Measurements from ENCODE around the gene RDH5.

Gene RDH5

DNA sequence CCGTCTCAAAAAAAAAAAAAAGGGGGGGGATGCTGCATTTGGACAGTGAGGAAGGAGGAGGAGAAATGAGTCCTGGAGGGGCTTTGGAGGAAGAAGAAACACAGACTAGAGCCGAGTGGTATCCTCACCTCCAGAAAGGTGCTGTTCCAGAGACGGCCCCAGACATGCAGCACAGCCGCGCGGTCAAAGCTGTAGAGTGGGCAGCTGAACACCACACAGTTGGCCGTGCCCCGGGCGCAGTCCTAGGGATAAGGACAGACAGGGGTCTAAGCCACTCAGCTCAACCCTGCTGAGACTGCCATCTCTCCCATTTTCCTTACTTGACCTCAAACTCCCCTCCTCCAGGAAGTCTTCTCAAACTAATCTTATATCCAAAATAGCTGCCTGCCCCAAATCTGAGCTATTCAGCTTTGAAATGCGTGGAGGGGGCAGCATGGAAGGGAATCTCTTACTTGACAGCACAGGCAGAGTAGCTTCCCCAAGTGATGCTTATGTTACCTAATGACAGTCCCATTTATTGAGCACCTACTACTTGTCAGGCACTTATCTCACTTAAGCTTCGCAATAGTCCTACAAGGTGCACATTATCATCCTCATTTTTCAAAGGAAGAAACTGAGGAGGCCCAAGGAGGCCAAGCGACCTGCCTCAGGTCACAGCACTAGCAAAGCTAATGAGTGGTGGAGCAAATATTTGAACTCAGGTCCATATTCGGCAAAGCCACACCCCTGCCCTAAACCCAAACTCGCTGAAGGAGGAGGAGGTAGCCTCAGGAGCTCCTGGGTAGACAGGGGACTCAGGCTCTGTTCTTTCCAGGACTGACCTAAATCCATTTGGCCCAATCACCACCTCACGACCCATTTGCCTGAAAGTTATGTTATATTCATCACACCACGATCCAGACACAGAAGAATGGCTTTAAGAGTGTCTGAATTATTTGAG, 31.2 kb upstream of the RDH5 start:
- Mint-ChIP-seq H3K4me3 (no peak overlapping the region), H3K36me3 (no peaks in the 10 kb centered on the region), H3K4me1 (peaks cover 11% of the 10 kb centered on the region), H3K9me3 (no peaks in the 10 kb centered on the region), H3K27ac (no peak overlapping the region), H3K27me3 (peaks cover 7% of the 10 kb centered on the region)
- ATAC-seq (ENCODE audit: low read depth) (no peak), DNase-seq (ENCODE audit: low spot score in 2 of 2) (no peak)

DNA sequence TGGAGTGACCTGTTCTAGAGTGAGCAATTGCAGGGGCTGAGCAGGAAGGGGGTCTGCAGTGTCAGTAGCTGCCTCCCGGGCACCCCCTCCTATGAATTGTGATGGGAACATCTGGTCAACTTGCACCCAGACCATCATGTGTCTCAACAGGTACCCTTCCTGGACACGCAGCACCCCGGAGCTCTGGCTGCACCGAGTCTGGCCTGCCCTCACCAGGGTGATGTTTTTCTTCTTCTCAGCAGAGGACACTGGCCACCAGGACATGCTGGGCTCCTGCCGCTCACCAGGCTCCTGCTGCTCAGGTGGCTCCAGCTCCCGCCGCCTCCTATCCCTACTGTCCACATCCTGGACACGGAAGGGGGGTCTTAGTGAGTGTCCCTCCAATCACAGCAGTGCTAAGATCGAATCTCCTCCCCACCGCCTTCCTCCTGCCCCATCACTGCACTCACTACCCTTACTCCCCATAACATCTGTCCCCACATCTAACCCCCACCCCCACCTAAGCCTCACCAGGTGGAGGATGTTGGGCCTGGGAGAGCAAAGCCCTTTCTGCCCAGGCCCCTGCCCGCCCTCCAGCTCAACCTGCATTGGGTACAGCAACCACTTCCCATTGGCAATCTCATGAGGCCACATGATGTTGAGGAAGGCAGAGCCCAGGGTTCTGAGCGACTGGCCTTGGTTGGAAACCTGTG, 27.4 kb upstream of the RDH5 start:
- H3K27me3 Mint-ChIP-seq, result peaks cover 8% of the 10 kb centered on the region
- peaks cover 4% of the 10 kb centered on the region for H3K4me1 Mint-ChIP-seq

DNA sequence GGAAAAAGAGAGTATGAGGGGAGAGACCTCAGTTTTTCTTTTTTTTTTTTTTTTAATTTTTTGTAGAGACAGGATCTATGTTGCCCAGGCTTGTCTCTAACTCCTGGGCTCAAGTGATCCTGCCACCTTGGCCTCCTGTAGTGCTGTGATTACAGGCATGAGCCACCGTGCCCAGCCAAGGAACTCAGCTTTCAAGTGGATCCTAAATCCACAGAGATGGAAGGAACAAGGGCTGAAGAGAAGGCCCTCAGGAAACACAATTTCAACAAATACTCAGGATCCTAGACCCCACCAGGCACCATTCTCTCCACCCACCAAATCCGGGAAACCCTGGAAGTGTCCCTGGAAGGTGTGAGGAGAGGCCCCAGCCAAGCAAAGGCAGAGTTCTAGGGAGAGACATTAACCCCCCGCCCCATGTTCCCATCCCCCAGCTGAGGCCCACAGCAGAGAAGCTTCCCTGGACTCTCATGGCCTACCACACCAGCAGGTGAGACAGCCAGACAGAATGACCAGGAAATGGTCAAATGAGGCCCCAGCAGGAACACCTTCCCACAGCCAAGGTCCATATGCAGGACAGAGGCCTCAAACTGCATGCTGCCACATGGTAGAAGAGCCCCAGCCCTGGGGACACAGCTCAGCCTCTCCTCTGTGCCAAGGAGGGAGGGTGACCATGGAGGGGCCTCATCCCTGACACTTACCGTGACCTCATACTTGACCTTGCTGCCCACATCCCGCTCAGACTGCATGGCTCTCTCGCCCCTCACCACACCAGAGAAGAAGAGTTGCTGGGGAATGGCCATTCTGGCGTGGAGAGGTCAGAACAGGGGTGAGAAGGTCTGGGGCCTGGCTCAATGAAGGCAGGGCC, 26.6 kb upstream of the RDH5 start:
- Mint-ChIP-seq H3K36me3 (no peaks in the 10 kb centered on the region), H3K27ac (no peak overlapping the region)

More for the DNA sequence above, 27.4 kb upstream of the RDH5 start:
- Mint-ChIP-seq H3K27ac (no peak overlapping the region), H3K4me3 (no peak overlapping the region), H3K9me3 (no peaks in the 10 kb centered on the region), H3K36me3 (no peaks in the 10 kb centered on the region)
- DNase-seq (ENCODE audit: low spot score in 2 of 2) (no peak), ATAC-seq (ENCODE audit: low read depth) (no peak)

DNA sequence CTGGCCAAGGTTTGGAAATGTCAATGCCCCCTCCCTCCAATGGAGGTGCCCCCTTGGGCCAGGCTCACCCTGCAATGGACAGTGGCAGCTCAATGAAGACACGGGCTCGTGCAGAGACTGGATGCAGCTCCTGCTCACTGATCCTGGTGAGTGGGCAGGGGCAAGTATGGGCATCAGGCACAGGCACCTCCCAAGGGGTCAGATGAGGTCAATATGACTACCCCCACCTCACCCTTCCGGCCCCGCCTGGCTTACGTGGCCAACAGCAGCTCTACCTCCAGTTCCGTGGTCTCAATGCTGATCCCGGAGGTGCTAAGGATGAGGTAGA, 26.0 kb upstream of the RDH5 start:
- H3K27ac Mint-ChIP-seq, result no peak overlapping the region
- no peak for DNase-seq (ENCODE audit: low spot score in 2 of 2)

More for the DNA sequence above, 26.6 kb upstream of the RDH5 start:
- no peak for ATAC-seq (ENCODE audit: low read depth)
- Mint-ChIP-seq H3K4me3 (no peak overlapping the region), H3K4me1 (peaks cover 4% of the 10 kb centered on the region), H3K27me3 (peaks cover 8% of the 10 kb centered on the region), H3K9me3 (no peaks in the 10 kb centered on the region)
- no peak for DNase-seq (ENCODE audit: low spot score in 2 of 2)

DNA sequence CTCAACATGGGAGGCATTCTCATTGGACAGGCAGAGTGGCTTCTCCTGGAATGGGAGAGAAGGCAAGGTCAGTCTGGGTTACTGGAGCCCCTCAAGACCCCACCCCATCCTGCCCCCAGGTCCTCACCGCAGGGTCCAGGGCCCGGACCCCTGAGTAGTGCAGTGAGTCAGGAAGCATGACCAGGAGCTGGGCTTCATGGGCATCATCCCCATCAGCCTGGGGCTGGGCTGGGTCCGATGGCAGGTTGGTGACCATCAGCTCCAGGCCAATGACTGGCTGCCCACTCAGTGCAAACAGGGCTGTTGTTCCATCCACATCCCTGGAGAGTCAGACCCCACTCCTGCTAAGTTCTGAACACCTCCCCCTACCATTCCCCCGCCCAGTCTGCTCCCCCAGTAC, 25.5 kb upstream of the RDH5 start:
- H3K4me3 Mint-ChIP-seq, result no peak overlapping the region
- peaks cover 4% of the 10 kb centered on the region for H3K4me1 Mint-ChIP-seq
- H3K36me3 Mint-ChIP-seq, result no peaks in the 10 kb centered on the region
- no peaks in the 10 kb centered on the region for H3K9me3 Mint-ChIP-seq
- no peak overlapping the region for H3K27ac Mint-ChIP-seq
- peaks cover 8% of the 10 kb centered on the region for H3K27me3 Mint-ChIP-seq
- DNase-seq (ENCODE audit: low spot score in 2 of 2) (no peak), ATAC-seq (ENCODE audit: low read depth) (no peak)

More for the DNA sequence above, 26.0 kb upstream of the RDH5 start:
- ATAC-seq (ENCODE audit: low read depth), result no peak
- no peaks in the 10 kb centered on the region for H3K9me3 Mint-ChIP-seq
- H3K27me3 Mint-ChIP-seq, result peaks cover 8% of the 10 kb centered on the region
- no peaks in the 10 kb centered on the region for H3K36me3 Mint-ChIP-seq
- H3K4me3 Mint-ChIP-seq, result no peak overlapping the region
- peaks cover 4% of the 10 kb centered on the region for H3K4me1 Mint-ChIP-seq

DNA sequence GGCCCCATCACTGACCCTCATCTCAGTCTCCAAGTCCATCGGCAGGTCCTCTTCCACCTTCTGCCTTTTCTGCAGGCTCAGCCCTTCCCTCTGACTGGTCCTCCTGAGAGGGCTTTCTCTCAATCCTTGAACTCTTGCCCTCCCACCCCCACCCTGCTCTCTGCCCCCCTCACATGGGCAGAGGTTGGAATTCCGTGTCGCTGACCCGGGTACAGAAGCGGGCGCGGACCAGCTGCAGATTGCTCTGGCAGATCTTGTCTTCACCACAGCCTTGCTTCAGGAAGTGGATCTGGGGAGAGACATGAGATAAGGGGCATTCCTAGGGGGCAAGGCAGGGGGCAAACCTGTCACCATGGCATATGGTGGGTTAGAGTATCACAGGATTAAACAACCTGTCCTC, 24.8 kb upstream of the RDH5 start:
- H3K27ac Mint-ChIP-seq, result no peak overlapping the region
- ATAC-seq (ENCODE audit: low read depth) (no peak), DNase-seq (ENCODE audit: low spot score in 2 of 2) (no peak)
- H3K36me3 Mint-ChIP-seq, result no peaks in the 10 kb centered on the region
- no peak overlapping the region for H3K4me3 Mint-ChIP-seq
- H3K9me3 Mint-ChIP-seq, result no peaks in the 10 kb centered on the region
- peaks cover 8% of the 10 kb centered on the region for H3K27me3 Mint-ChIP-seq
- H3K4me1 Mint-ChIP-seq, result peaks cover 4% of the 10 kb centered on the region

DNA sequence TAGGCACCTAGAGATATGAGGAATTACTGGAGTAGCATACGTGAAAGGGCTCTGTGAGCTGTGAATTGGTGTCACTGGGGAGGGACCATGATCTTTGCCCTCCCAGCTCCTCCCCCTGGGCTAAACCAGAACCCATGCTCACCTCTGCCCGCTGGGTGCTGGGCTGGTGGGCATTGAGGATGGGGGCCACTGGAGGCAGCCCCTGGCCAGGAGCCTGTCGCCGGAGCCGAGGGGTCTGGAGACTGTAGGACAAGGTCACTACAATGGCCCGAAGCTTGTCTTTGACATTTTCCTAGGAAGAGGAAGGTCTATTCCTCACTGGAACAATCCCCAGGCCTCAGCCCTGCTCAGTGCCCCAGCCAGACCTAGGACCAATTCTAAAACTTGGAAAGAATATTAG, 24.1 kb upstream of the RDH5 start:
- no peak for ATAC-seq (ENCODE audit: low read depth)
- Mint-ChIP-seq H3K36me3 (no peaks in the 10 kb centered on the region), H3K4me1 (peaks cover 4% of the 10 kb centered on the region), H3K27me3 (peaks cover 8% of the 10 kb centered on the region), H3K9me3 (no peaks in the 10 kb centered on the region), H3K4me3 (no peak overlapping the region), H3K27ac (no peak overlapping the region)
- no peak for DNase-seq (ENCODE audit: low spot score in 2 of 2)

DNA sequence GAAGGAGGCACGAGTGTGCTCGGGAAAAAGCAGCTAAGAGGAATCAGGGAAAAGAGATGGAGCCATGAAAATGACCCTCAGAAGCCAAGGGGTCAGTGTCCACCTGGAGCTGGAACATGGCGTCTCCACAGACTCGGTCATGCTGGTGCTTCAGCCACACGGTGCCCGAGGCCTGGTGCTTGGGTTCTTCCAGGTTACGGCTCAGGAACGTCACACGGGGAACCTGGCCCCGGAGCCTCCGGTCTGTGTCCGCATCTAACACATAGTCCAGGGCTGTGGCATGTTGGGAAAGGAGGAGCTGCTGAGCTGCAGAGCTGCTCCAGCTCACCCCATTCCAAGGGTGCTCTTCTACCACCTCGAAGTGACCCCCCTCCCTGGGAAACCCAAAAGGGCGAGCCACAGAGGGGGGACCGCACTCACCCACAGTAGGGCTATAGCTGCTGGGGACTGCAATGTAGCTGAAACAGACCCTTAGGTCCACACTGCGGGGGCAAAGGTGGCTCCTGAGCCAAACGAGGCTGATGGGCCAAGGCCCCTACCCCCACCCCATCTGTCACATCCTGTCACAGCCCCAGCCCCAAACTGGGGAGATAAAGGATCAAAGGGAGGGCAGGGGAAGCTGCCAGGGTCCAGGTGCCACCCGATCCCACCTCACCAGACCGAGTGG, 23.3 kb upstream of the RDH5 start:
- H3K9me3 Mint-ChIP-seq, result no peaks in the 10 kb centered on the region
- ATAC-seq (ENCODE audit: low read depth), result no peak
- no peak overlapping the region for H3K4me3 Mint-ChIP-seq
- no peaks in the 10 kb centered on the region for H3K36me3 Mint-ChIP-seq
- H3K27ac Mint-ChIP-seq, result no peak overlapping the region
- peaks cover 8% of the 10 kb centered on the region for H3K27me3 Mint-ChIP-seq
- H3K4me1 Mint-ChIP-seq, result peaks cover 4% of the 10 kb centered on the region
- no peak for DNase-seq (ENCODE audit: low spot score in 2 of 2)

DNA sequence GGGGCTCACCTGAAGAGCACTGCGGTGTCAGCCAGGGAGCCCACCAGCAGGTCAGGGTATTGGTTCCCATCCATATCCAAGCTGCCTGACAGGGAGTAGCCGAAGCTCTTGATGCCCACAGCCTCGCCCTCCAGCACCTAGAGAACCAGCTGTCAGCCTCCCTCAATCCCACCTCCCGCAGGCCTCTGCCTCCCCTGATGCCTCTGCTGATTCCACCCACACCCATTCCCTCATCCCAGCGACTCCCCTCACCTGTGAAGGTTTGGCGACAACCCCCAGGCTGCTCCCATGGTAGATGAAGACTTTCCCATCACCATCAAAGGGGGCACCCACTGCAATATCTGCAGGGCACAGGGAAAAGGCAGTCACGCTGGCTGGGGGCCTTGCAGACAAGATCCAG, 22.5 kb upstream of the RDH5 start:
- Mint-ChIP-seq H3K27ac (no peak overlapping the region), H3K4me1 (peaks cover 4% of the 10 kb centered on the region), H3K4me3 (no peak overlapping the region)

DNA sequence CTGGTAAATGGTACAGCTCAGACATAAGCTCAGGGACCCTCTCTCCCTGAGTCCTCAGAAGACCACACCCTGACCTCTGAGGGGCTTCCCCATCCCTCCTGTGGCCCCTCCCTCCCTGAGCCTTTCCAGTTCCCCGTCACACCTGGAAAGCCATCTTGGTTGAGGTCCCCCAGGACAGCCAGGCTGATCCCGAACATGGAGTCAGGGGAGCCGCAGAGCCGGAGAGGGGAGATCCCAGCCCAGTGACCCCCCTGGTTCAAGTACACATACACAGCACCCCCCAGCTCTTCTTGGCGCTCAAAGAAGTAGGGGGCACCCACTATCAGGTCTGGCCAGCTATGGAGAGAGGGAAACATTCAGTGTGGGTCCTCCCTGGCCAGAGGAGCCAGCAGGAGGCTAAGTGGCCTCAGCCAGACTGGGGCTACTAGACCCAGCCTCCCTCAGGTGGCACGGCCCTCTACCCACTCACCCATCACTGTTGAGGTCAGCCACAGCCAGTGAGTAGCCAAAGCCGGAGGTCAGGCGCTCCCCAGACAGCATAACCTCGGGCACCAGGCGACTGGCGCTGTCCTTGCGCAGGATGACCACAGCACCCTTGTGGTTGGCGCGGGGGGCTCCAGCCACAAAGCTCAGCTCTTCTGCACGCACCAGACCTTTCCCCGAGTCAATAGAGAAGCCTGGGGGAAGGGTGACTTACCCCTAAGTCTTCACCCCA, 21.8 kb upstream of the RDH5 start:
- Mint-ChIP-seq H3K9me3 (no peaks in the 10 kb centered on the region), H3K27me3 (peaks cover 8% of the 10 kb centered on the region), H3K4me1 (peaks cover 2% of the 10 kb centered on the region), H3K27ac (no peak overlapping the region), H3K4me3 (no peak overlapping the region), H3K36me3 (no peaks in the 10 kb centered on the region)
- ATAC-seq (ENCODE audit: low read depth) (no peak), DNase-seq (ENCODE audit: low spot score in 2 of 2) (no peak)

More for the DNA sequence above, 22.5 kb upstream of the RDH5 start:
- DNase-seq (ENCODE audit: low spot score in 2 of 2) (no peak), ATAC-seq (ENCODE audit: low read depth) (no peak)
- Mint-ChIP-seq H3K9me3 (no peaks in the 10 kb centered on the region), H3K36me3 (no peaks in the 10 kb centered on the region), H3K27me3 (peaks cover 8% of the 10 kb centered on the region)

DNA sequence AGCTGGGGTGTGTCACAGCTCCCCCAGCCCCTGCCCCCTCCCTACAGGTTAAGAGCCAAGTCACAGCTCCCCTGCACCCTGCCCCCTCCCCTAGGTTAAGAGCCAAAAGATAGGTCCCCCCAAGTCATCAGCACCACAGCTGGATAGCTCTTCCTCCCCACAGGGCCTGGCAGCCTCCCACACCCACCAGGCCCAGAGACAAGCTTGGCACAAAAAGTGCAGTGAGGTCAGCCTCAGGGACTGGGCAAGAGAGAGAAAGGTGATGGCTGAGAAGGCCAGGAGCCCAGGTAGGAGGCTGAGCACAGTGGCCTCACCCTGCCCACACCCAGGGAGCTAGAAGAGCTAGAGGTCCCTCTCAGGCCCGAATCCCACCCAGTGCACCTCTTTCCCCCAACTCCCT, 21.2 kb upstream of the RDH5 start:
- ATAC-seq (ENCODE audit: low read depth), result no peak

DNA sequence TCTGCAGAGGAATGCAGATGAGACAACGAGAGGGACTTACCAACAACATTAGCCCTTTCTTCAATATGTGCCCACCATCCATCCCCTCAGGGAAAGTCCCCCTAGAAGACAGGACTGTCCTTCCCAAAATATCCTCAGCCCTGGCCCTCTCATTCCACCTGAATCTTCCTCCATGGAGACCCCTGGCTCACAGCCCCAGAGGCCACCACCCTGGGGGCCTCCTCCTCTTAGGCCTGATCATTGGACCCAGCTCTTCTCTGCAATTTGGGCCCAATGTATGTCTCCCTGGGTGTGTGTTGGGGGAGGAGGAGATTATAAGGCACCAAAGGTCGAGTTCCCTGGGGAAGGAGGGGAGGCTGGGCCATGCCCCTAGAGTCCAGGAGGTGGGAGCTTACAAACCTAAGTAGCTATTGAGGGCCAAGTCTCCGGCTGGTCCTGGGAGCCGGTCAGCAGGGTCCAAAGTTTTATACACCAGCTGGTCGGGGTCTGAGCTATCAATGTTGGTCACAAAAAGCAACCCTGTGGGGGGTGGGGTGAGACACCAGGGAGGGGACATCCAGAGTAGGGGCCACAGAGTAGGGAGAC, 20.6 kb upstream of the RDH5 start:
- H3K4me3 Mint-ChIP-seq, result no peak overlapping the region
- H3K4me1 Mint-ChIP-seq, result no peaks in the 10 kb centered on the region
- H3K36me3 Mint-ChIP-seq, result no peaks in the 10 kb centered on the region
- no peak for ATAC-seq (ENCODE audit: low read depth)
- no peak overlapping the region for H3K27ac Mint-ChIP-seq
- H3K27me3 Mint-ChIP-seq, result peaks cover 10% of the 10 kb centered on the region
- H3K9me3 Mint-ChIP-seq, result no peaks in the 10 kb centered on the region
- DNase-seq (ENCODE audit: low spot score in 2 of 2), result no peak

More for the DNA sequence above, 21.2 kb upstream of the RDH5 start:
- H3K4me1 Mint-ChIP-seq, result no peaks in the 10 kb centered on the region
- H3K9me3 Mint-ChIP-seq, result no peaks in the 10 kb centered on the region
- H3K27ac Mint-ChIP-seq, result no peak overlapping the region
- peaks cover 10% of the 10 kb centered on the region for H3K27me3 Mint-ChIP-seq
- no peaks in the 10 kb centered on the region for H3K36me3 Mint-ChIP-seq
- H3K4me3 Mint-ChIP-seq, result no peak overlapping the region
- no peak for DNase-seq (ENCODE audit: low spot score in 2 of 2)

Data from memory B cell (primary cell).